22Rv1 (cell line): ENCODE results near the gene TMEM53.
A peak's percentile ranks its signal among the peaks of the same experiment; 100 is the strongest.

Source experiments
- H3K27ac ChIP-seq: fragments of 450-650 bp; 2 replicates; pipeline ENCODE4 v1.5.1; 2017
- ZFX ChIP-seq: fragments of 450-650 bp; IDR thresholded peaks from 2 replicates; pipeline ENCODE4 v1.6.1; 2017; ENCODE audit warnings: antibody characterized with exemption, borderline replicate concordance
- TF ChIP-seq, protein P1 (sequence below): fragments of 450-650 bp; IDR thresholded peaks from 2 replicates; pipeline ENCODE4 v1.5.1; 2017; ENCODE audit warnings: mild to moderate bottlenecking

Gene TMEM53

GRCh38 chr1:44660176-44660575 is 14.1 kb downstream of the TMEM53 start:
- H3K27ac ChIP-seq: no peak overlapping the region
- TF ChIP-seq, protein P1, sequence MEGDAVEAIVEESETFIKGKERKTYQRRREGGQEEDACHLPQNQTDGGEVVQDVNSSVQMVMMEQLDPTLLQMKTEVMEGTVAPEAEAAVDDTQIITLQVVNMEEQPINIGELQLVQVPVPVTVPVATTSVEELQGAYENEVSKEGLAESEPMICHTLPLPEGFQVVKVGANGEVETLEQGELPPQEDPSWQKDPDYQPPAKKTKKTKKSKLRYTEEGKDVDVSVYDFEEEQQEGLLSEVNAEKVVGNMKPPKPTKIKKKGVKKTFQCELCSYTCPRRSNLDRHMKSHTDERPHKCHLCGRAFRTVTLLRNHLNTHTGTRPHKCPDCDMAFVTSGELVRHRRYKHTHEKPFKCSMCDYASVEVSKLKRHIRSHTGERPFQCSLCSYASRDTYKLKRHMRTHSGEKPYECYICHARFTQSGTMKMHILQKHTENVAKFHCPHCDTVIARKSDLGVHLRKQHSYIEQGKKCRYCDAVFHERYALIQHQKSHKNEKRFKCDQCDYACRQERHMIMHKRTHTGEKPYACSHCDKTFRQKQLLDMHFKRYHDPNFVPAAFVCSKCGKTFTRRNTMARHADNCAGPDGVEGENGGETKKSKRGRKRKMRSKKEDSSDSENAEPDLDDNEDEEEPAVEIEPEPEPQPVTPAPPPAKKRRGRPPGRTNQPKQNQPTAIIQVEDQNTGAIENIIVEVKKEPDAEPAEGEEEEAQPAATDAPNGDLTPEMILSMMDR: no peak
- TF ChIP-seq ZFX: no peak

- H3K27ac ChIP-seq: no peak overlapping the region
- TF ChIP-seq ZFX: no peak
- TF ChIP-seq, protein P1: no peak
Observed at GRCh38 chr1:44659566-44659965, 14.7 kb downstream of the TMEM53 start.

DNA sequence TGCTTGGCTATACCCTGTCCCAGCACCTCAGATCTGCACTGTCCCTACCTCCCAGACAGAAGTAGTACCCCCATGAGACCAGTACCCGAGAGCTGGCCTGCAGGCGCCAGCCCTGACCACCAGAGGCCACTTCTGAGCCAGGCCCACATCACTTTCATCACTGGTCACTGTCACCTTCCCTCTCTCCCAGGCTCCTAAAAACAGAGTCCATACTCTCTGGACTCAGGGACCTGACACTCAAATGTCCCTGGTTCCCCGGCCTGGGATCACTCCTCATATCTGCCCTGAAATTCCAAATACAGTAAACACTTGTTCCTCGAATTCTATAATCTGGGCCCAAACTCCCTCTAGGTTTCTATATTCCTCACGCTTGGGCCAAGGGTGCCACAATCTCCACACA is 18.7 kb downstream of the TMEM53 start:
- TF ChIP-seq, protein P1: peak; percentile 83
- no peak for TF ChIP-seq ZFX
- H3K27ac ChIP-seq: no peak overlapping the region

DNA sequence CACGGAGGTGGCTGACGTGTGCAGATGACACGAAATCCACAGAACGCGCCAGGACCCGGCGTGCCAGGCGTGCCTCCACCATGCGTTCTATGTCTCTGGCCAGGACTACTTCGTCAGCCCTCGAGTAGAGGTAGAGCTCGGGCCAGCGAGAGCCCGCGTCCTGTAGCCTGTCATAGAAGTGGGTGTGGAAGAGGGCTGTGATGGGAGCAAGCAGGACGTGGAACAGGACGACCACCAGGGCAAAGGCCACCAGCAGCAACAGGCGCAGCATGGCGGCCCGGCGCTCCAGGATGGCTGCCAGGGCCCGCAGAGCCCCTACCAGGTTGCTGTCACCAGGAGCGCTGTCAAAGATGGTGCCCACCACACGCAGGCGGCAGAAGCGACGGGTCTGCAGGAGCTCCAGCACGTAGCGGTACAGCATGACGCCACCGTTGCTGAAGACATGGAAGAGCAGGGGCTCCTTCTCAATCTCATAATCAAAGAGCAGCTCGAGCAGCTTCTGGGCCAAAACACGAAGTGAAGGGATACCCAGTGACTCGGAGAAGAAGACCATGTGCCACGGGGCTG is 19.6 kb downstream of the TMEM53 start:
- TF ChIP-seq ZFX: no peak
- TF ChIP-seq, protein P1: no peak
- no peak overlapping the region for H3K27ac ChIP-seq

- no peak overlapping the region for H3K27ac ChIP-seq
- TF ChIP-seq, protein P1: peak; percentile 72
- no peak for TF ChIP-seq ZFX
Observed at GRCh38 chr1:44653107-44653964, 20.9 kb downstream of the TMEM53 start.

- H3K27ac ChIP-seq: 0 out of 2 replicates have a peak overlapping the region, but pooled peaks have one; percentile 8
- TF ChIP-seq, protein P1: peak; percentile 95
- no peak for TF ChIP-seq ZFX
Observed at GRCh38 chr1:44652445-44653106, 21.7 kb downstream of the TMEM53 start.

- no peak overlapping the region for H3K27ac ChIP-seq
- no peak for TF ChIP-seq ZFX
- TF ChIP-seq, protein P1: no peak
Observed at GRCh38 chr1:44651069-44651468, 23.2 kb downstream of the TMEM53 start.
